ENCODE data around the gene PRXL2B.

PRXL2B gene

GRCh38 chr1:2602311-2602835 lies 15.8 kb downstream of the PRXL2B start:
- no peak overlapping the region for H3K27ac ChIP-seq (replicated peaks)
- DNase-seq (ENCODE audit: low read depth in 1 of 2, low spot score in 1 of 2) = no peak
- H3K4me3 ChIP-seq (replicated peaks; ENCODE audit: insufficient read depth, low read length) = no peak overlapping the region
- H3K27me3 ChIP-seq (ENCODE audit: insufficient read depth, poor library complexity, severe bottlenecking) = no peaks in the 10 kb centered on the region
- TF ChIP-seq, protein P1, sequence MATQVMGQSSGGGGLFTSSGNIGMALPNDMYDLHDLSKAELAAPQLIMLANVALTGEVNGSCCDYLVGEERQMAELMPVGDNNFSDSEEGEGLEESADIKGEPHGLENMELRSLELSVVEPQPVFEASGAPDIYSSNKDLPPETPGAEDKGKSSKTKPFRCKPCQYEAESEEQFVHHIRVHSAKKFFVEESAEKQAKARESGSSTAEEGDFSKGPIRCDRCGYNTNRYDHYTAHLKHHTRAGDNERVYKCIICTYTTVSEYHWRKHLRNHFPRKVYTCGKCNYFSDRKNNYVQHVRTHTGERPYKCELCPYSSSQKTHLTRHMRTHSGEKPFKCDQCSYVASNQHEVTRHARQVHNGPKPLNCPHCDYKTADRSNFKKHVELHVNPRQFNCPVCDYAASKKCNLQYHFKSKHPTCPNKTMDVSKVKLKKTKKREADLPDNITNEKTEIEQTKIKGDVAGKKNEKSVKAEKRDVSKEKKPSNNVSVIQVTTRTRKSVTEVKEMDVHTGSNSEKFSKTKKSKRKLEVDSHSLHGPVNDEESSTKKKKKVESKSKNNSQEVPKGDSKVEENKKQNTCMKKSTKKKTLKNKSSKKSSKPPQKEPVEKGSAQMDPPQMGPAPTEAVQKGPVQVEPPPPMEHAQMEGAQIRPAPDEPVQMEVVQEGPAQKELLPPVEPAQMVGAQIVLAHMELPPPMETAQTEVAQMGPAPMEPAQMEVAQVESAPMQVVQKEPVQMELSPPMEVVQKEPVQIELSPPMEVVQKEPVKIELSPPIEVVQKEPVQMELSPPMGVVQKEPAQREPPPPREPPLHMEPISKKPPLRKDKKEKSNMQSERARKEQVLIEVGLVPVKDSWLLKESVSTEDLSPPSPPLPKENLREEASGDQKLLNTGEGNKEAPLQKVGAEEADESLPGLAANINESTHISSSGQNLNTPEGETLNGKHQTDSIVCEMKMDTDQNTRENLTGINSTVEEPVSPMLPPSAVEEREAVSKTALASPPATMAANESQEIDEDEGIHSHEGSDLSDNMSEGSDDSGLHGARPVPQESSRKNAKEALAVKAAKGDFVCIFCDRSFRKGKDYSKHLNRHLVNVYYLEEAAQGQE (IDR thresholded peaks at IDR 0.05; ENCODE audit: insufficient replicate concordance, low read depth) = no peak
- TF ChIP-seq POLR2AphosphoS5 (IDR thresholded peaks at IDR 0.05; ENCODE audit: low read depth) (no peak), SPI1 (IDR thresholded peaks at IDR 0.05; ENCODE audit: borderline replicate concordance, low read depth) (no peak), GABPA (IDR thresholded peaks at IDR 0.05; ENCODE audit: low read depth) (no peak)
- TF ChIP-seq, protein P2, sequence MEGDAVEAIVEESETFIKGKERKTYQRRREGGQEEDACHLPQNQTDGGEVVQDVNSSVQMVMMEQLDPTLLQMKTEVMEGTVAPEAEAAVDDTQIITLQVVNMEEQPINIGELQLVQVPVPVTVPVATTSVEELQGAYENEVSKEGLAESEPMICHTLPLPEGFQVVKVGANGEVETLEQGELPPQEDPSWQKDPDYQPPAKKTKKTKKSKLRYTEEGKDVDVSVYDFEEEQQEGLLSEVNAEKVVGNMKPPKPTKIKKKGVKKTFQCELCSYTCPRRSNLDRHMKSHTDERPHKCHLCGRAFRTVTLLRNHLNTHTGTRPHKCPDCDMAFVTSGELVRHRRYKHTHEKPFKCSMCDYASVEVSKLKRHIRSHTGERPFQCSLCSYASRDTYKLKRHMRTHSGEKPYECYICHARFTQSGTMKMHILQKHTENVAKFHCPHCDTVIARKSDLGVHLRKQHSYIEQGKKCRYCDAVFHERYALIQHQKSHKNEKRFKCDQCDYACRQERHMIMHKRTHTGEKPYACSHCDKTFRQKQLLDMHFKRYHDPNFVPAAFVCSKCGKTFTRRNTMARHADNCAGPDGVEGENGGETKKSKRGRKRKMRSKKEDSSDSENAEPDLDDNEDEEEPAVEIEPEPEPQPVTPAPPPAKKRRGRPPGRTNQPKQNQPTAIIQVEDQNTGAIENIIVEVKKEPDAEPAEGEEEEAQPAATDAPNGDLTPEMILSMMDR (IDR thresholded peaks at IDR 0.05; ENCODE audit: insufficient read depth, low read length) = no peak

- TF ChIP-seq POLR2AphosphoS5 (IDR thresholded peaks at IDR 0.05; ENCODE audit: low read depth) (no peak), SPI1 (IDR thresholded peaks at IDR 0.05; ENCODE audit: borderline replicate concordance, low read depth) (no peak), GABPA (IDR thresholded peaks at IDR 0.05; ENCODE audit: low read depth) (no peak)
- TF ChIP-seq, protein P2 (IDR thresholded peaks at IDR 0.05; ENCODE audit: insufficient read depth, low read length) = no peak
- TF ChIP-seq, protein P1 (IDR thresholded peaks at IDR 0.05; ENCODE audit: insufficient replicate concordance, low read depth) = no peak
- H3K27me3 ChIP-seq (ENCODE audit: insufficient read depth, poor library complexity, severe bottlenecking) = no peaks in the 10 kb centered on the region
- no peak overlapping the region for H3K27ac ChIP-seq (replicated peaks)
- DNase-seq (ENCODE audit: low read depth in 1 of 2, low spot score in 1 of 2) = no peak
- H3K4me3 ChIP-seq (replicated peaks; ENCODE audit: insufficient read depth, low read length) = no peak overlapping the region
Observed at GRCh38 chr1:2602866-2603520, 16.4 kb downstream of the PRXL2B start.

- DNase-seq (ENCODE audit: low read depth in 1 of 2, low spot score in 1 of 2) = no peak
- Histone ChIP-seq H3K27ac (replicated peaks) (no peak overlapping the region), H3K27me3 (ENCODE audit: insufficient read depth, poor library complexity, severe bottlenecking) (no peaks in the 10 kb centered on the region), H3K4me3 (replicated peaks; ENCODE audit: insufficient read depth, low read length) (no peak overlapping the region)
- TF ChIP-seq SPI1 (IDR thresholded peaks at IDR 0.05; ENCODE audit: borderline replicate concordance, low read depth) = no peak
- TF ChIP-seq, protein P2 (IDR thresholded peaks at IDR 0.05; ENCODE audit: insufficient read depth, low read length) = no peak
- no peak for TF ChIP-seq POLR2AphosphoS5 (IDR thresholded peaks at IDR 0.05; ENCODE audit: low read depth)
Observed at GRCh38 chr1:2603521-2604155, 17.1 kb downstream of the PRXL2B start.
